PFSK-1 (cell line): ENCODE data around the gene TIGD7.

ENCODE experiments used
- FOXP2 ChIP-seq: optimal IDR thresholded peaks from 2 replicates; pipeline ENCODE3; 2011; ENCODE audit warnings: borderline replicate concordance, control low read depth, inconsistent platforms; ENCODE audit not compliant: insufficient read depth; ENCODE audit errors: extremely low read length, extremely low read depth
- POLR2AphosphoS5 ChIP-seq: IDR thresholded peaks from 2 replicates; pipeline ENCODE4 v1.6.1; 2012; ENCODE audit warnings: low read depth, mild to moderate bottlenecking, control low read depth, low read length, moderate library complexity
- SIN3A ChIP-seq: IDR thresholded peaks from 2 replicates; pipeline ENCODE4 v1.6.1; 2012; ENCODE audit warnings: mild to moderate bottlenecking, low read length, moderate library complexity, borderline replicate concordance; ENCODE audit not compliant: insufficient read depth
- TAF1 ChIP-seq: IDR thresholded peaks from 2 replicates; pipeline ENCODE4 v1.6.1; 2012; ENCODE audit warnings: low read length, control low read depth, borderline replicate concordance; ENCODE audit not compliant: insufficient read depth
- TF ChIP-seq, protein P1 (sequence below), 2 experiments: IDR thresholded peaks; 2 replicates each; pipeline versions ENCODE4 v1.6.1 to v1.8.0; 2011 to 2012; ENCODE audit warnings: low read depth in 2 of 2, low read length in 2 of 2, control low read depth in 1 of 2, inconsistent platforms in 1 of 2, mild to moderate bottlenecking in 1 of 2, moderate library complexity in 1 of 2; ENCODE audit not compliant: insufficient read depth in 1 of 2

The TIGD7 gene

DNA sequence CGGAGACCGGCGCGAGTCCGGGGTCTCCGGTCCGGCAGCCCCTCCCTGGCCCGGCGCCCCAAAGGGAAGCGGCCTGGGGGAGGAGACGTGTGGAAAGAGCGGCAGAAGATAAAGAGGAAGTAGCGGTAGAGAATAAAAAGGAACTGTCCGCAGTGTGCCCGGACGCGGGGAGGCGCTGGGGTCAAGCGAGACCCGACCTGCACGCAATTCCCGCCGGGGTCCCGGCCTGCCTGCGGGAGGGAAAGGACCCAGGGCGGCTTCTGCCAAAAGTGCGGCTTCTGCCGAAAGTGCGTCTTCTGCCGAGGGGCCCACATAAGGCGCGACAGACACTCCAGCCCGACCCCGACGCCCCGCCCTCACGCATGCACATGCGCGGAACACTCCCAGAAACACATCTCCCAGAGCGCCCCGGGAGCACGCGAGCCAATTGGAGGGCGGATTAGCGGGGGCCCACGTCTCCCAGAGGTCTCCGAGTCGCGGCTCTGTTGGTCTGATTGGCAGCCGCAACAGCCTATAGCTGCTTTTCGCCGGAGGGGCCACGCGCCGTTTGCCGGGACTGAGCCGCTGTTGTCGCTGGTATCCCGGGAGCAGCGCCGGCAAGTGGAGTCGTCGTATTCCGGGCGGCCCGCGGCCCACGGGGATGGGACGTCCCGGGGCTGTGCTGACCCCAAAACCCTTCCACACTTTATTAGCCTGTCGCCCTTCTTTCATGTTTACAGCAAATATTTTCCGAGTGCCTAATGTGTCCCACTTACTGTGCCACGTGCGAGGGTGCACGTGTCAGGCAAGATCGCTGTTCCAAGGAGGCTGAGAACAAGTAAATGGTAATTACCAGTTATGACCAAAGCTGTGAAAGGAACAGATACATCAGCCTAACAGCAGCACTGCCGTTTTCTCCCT is 40.8 kb downstream of the TIGD7 start:
- TF ChIP-seq SIN3A (peak; percentile 57; the same call in 1 of the 2 replicates), TAF1 (peak; percentile 64; the same call in 1 of the 2 replicates), FOXP2 (peak; percentile 17), POLR2AphosphoS5 (peak; percentile 86)
- TF ChIP-seq, protein P1, sequence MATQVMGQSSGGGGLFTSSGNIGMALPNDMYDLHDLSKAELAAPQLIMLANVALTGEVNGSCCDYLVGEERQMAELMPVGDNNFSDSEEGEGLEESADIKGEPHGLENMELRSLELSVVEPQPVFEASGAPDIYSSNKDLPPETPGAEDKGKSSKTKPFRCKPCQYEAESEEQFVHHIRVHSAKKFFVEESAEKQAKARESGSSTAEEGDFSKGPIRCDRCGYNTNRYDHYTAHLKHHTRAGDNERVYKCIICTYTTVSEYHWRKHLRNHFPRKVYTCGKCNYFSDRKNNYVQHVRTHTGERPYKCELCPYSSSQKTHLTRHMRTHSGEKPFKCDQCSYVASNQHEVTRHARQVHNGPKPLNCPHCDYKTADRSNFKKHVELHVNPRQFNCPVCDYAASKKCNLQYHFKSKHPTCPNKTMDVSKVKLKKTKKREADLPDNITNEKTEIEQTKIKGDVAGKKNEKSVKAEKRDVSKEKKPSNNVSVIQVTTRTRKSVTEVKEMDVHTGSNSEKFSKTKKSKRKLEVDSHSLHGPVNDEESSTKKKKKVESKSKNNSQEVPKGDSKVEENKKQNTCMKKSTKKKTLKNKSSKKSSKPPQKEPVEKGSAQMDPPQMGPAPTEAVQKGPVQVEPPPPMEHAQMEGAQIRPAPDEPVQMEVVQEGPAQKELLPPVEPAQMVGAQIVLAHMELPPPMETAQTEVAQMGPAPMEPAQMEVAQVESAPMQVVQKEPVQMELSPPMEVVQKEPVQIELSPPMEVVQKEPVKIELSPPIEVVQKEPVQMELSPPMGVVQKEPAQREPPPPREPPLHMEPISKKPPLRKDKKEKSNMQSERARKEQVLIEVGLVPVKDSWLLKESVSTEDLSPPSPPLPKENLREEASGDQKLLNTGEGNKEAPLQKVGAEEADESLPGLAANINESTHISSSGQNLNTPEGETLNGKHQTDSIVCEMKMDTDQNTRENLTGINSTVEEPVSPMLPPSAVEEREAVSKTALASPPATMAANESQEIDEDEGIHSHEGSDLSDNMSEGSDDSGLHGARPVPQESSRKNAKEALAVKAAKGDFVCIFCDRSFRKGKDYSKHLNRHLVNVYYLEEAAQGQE (IDR thresholded peaks at IDR 0.05; ENCODE audit: insufficient read depth in 1 of 2, low read depth in 2 of 2, low read length in 2 of 2): no peak

DNA sequence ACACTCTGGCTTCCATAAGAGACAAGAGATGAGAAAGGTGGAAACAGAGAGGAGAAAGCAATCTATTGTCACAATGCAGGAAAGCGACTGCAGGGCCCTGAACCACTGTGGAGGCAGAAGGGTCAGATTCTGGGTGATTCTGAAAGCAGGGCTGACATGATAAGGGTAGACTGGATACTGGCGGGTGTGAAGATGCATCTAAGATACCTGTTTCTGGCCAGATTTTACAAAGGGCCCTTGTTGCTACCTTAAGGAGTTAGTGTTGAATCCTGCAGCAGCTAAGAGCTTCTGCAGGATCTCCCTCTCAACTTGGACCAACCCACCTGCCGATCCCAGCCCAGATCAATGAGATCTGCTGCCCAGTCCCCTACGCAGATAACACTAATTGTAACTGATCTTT is 42.7 kb downstream of the TIGD7 start:
- TF ChIP-seq, protein P1 (IDR thresholded peaks at IDR 0.05; ENCODE audit: insufficient read depth in 1 of 2, low read depth in 2 of 2, low read length in 2 of 2): no peak
- TF ChIP-seq SIN3A: no peak
- no peak for TF ChIP-seq FOXP2
- no peak for TF ChIP-seq POLR2AphosphoS5
- no peak for TF ChIP-seq TAF1

DNA sequence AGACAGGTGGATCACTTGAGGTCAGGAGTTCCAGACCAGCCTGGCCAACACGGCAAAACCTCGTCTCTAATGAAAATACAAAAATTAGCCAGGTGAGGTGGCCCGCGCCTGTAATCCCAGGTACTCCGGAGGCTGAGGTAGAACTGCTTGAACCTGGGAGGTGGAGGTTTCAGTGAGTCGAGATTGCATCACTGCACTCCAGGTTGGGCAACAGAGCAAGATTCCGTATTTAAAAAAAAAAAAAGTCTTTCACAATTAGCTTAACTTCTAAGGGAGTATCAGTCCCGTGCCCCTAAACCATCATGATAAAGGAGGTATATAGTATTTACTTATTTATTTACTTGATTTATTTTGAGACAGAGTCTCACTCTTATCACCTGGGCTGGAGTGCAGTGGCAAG is 45.4 kb downstream of the TIGD7 start:
- TF ChIP-seq POLR2AphosphoS5: no peak

DNA sequence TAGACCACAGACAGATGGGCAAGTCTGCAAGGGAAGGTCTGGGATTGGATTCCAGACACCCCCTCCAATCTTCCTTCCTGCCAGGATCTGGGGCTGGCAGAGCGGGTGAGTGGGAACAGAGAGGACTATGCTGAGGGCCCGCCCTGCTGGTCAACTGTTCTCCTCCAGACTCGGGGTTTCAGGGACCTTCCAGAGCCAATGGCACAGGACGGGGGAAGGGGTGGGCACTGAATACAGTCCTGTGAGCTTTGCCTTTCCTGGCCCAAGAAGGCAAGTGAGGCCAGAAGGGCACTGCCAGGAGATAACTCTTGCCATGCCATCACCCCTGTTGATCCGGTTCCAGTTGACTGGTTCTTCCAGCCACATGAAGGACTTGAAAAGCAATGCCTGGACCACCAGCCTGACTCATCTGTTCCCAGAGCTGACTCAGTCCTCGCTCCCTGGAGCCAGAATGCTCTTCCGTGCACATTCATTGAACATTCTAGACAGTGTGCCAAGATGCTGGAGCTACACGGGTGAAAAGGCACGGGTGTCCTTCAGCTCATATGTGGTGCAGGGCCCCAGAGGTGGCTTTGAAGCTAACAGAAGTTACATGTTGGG is 48.3 kb downstream of the TIGD7 start:
- TF ChIP-seq, protein P1 (IDR thresholded peaks at IDR 0.05; ENCODE audit: insufficient read depth in 1 of 2, low read depth in 2 of 2, low read length in 2 of 2): no peak
- TF ChIP-seq SIN3A: no peak
- no peak for TF ChIP-seq TAF1
- no peak for TF ChIP-seq FOXP2
- no peak for TF ChIP-seq POLR2AphosphoS5

DNA sequence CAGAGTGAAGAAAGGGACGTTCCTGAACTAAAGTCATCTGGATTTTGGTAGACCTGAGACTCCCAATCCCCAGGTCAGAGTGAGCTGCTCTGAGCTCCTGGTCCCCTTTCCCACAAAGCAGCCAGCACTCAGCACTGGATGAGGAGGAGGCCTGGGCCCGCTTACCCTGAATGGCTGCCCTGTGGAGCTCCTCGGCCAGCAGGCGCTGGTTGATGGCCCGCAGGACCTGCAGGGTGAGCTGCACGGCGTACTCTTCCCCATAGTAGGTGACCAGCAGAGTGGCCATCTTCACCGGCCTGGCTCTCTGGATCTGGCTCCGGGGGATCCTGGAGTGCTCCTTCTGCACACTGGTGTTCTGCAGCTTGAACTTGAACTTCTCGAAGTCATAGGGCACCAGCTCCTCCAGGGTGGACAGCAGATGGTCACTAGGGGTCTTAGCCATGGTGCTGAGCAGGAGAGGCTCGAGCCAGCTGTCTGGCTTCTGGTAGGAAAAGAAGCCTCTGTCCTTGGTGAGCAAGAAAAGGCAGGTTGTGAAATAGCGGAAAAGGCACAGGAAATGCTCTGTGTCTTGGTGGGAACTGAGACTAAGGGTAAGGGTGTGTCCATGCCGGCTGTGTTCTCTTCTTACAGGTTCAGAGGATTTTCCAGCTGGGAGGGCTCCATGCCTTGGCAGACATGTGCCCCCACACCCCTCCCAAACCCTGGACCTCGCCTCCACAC is 48.9 kb downstream of the TIGD7 start, which contains the start of gene MEFV:
MEFV (minus strand) TSS at position 488 of the 720 bp plus-strand sequence; CDS start at position 442, 46 bp downstream.
- TF ChIP-seq FOXP2 (no peak), POLR2AphosphoS5 (no peak), TAF1 (no peak), SIN3A (peak; percentile 37; the same call in 1 of the 2 replicates)
- TF ChIP-seq, protein P1 (IDR thresholded peaks at IDR 0.05; ENCODE audit: insufficient read depth in 1 of 2, low read depth in 2 of 2, low read length in 2 of 2): peak; percentile 73 to 91
